Vagina (tissue), 2 donors: ENCODE measurements around the gene CACHD1.

Experiments
- POLR2AphosphoS5 ChIP-seq, 2 donors: sonication (generic); formaldehyde crosslinking; IDR thresholded peaks; one replicate each; pipeline ENCODE4 v1.9.0; 2017; ENCODE audit warnings: antibody characterized with exemption in 2 of 2, mild to moderate bottlenecking in 2 of 2, low read depth in 1 of 2; ENCODE audit not compliant: insufficient read depth in 1 of 2
- TF ChIP-seq, protein P1 (sequence below), 3 experiments: fragments of 450-650 bp in 2 of 3; fragments of 200-600 bp in 1 of 3; sonication (generic) in 1 of 3; IDR thresholded peaks; one replicate each; pipeline ENCODE4 v1.5.1; 2017 to 2019; ENCODE audit warnings: antibody characterized with exemption in 3 of 3, mild to moderate bottlenecking in 2 of 3, moderate library complexity in 2 of 3

DNA sequence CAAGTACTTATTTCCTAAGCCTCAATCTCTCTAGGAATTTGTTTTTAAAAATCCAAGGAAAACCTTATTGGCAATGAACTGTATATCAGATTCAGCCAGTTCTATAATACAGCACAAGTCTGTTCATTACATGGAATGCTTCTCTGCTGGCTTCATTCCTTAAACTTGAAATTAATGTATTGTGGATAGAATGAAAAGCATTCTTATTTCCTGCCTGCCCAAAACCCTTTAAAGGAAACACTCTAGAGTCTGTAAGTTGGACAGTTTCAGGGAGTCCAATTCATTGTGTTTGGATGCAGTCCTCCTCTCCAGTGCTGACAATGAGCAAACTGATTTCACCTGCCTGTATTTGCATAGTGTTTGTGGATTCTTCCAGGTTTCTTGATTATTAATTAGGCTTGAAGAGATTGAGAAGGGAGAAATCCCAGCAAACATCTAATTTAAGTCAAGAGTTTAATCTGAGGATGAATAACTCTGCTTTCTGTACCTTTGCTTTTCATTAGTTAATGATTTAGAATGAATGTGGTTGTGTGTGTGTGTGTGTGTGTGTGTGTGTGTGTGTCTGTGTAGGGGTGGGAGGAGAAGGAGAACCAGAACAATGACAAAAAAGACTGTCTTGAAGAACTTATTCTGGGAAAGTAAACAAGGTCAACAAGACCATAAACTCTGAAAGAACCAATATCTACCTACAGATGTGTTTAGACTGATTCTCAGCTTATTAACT, 61.2 kb downstream of the CACHD1 start:
- TF ChIP-seq, protein P1, sequence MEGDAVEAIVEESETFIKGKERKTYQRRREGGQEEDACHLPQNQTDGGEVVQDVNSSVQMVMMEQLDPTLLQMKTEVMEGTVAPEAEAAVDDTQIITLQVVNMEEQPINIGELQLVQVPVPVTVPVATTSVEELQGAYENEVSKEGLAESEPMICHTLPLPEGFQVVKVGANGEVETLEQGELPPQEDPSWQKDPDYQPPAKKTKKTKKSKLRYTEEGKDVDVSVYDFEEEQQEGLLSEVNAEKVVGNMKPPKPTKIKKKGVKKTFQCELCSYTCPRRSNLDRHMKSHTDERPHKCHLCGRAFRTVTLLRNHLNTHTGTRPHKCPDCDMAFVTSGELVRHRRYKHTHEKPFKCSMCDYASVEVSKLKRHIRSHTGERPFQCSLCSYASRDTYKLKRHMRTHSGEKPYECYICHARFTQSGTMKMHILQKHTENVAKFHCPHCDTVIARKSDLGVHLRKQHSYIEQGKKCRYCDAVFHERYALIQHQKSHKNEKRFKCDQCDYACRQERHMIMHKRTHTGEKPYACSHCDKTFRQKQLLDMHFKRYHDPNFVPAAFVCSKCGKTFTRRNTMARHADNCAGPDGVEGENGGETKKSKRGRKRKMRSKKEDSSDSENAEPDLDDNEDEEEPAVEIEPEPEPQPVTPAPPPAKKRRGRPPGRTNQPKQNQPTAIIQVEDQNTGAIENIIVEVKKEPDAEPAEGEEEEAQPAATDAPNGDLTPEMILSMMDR (IDR thresholded peaks at IDR 0.05) = no peak
- no peak for TF ChIP-seq POLR2AphosphoS5 (IDR thresholded peaks at IDR 0.05; ENCODE audit: insufficient read depth in 1 of 2, low read depth in 1 of 2)
